HCT116 (cell line): Measurements from ENCODE around the gene UFSP2. TPM values are rescaled to one million over a fixed set of nuclear protein-coding genes. Genes with fewer than 3 reads are reported as not detected.

Source experiments
- ATAC-seq: fragments of 200-7000 bp; cut with Tn5 transposase; 2 replicates; pipeline ENCODE4 v1.9.1; 2020; ENCODE audit warnings: mild to moderate bottlenecking, moderate library complexity
- BruUV-seq: library from RNA; stranded (reverse); fragments of 400-500 nt; replicated peaks from 2 replicates; lab custom pipeline; 2021; lab: Mats Ljungman, UMichigan
- CTCF ChIA-PET: fragments of 300-600 bp; sonication (Branson Sonifier 250); formaldehyde crosslinking; loops from one replicate; lab custom pipeline; 2021; ENCODE audit warnings: antibody characterized with exemption; lab: Charles Lee
- POLR2A ChIA-PET: fragments of 300-600, 350-600 bp; sonication (Branson Sonifier 250); formaldehyde crosslinking; loops from one replicate; lab custom pipeline; 2021; ENCODE audit warnings: antibody characterized with exemption; lab: Charles Lee
- RAD21 ChIA-PET, 2 experiments: fragments of 300-600 bp; sonication (Branson Sonifier 250); formaldehyde crosslinking; loops; one replicate each; lab custom pipeline; 2023; ENCODE audit warnings: low total read pairs in 2 of 2; ENCODE audit not compliant: uncharacterized antibody in 2 of 2, unreplicated experiment in 2 of 2, low non-redundant PET in 1 of 2; lab: Charles Lee
- DNase-seq: peaks from one replicate; pipeline ENCODE4 v3.0.0-alpha.2; 2010; ENCODE audit warnings: low read depth, low spot score
- H2AFZ ChIP-seq: fragments of 200-600 bp; shearing (Covaris generic), sonication (generic); 2 replicates; pipeline ENCODE4 v1.6.1; 2017; ENCODE audit warnings: low read depth, mixed run types, mixed read lengths, antibody characterized with exemption, low read length; ENCODE audit not compliant: poor library complexity, severe bottlenecking
- H3K27ac ChIP-seq: 2 replicates; pipeline ENCODE4 v1.5.1; 2012; ENCODE audit warnings: low read depth, low read length
- H3K27me3 ChIP-seq: fragments of 200-600 bp; sonication (generic); 2 replicates; pipeline ENCODE4 v1.6.1; 2016; ENCODE audit warnings: mixed run types, low read length, mixed read lengths; ENCODE audit not compliant: insufficient read depth
- H3K36me3 ChIP-seq, 2 experiments: fragments of 200-500 bp in 1 of 2; fragments of 200-600 bp in 1 of 2; sonication (Bioruptor generic) in 1 of 2; sonication (generic) in 1 of 2; 2 replicates each; pipeline versions ENCODE4 v1.5.1 to v1.6.1; 2014 to 2016; ENCODE audit warnings: low read length in 2 of 2, inconsistent platforms in 1 of 2, mixed read lengths in 1 of 2, mixed run types in 1 of 2; ENCODE audit not compliant: insufficient read depth in 2 of 2, control insufficient read depth in 1 of 2
- H3K4me1 ChIP-seq, 2 experiments: fragments of 200-600 bp in 1 of 2; sonication (generic) in 1 of 2; 2 replicates each; pipeline versions ENCODE4 v1.5.1 to v1.6.1; 2012 to 2017; ENCODE audit warnings: low read length in 2 of 2, inconsistent platforms in 1 of 2, mild to moderate bottlenecking in 1 of 2, mixed read lengths in 1 of 2, mixed run types in 1 of 2, moderate library complexity in 1 of 2; ENCODE audit not compliant: insufficient read depth in 2 of 2, control insufficient read depth in 1 of 2
- H3K4me2 ChIP-seq: fragments of 200-600 bp; sonication (generic); 2 replicates; pipeline ENCODE4 v1.6.1; 2017; ENCODE audit warnings: mixed run types, low read length, mixed read lengths
- H3K4me3 ChIP-seq, 2 experiments: fragments of 200-600 bp in 1 of 2; sonication (generic) in 1 of 2; replicated peaks in 1 of 2; 2 replicates each; pipeline ENCODE4 v1.5.1; 2011 to 2016; ENCODE audit warnings: low read length in 2 of 2, control low read depth in 1 of 2, low read depth in 1 of 2, mild to moderate bottlenecking in 1 of 2, mixed read lengths in 1 of 2, mixed run types in 1 of 2
- H3K79me2 ChIP-seq: fragments of 200-600 bp; sonication (generic); 2 replicates; pipeline ENCODE4 v1.6.1; 2017; ENCODE audit warnings: mild to moderate bottlenecking, mixed run types, low read length, moderate library complexity, mixed read lengths; ENCODE audit not compliant: insufficient read depth
- H3K9ac ChIP-seq: fragments of 200-600 bp; sonication (generic); 2 replicates; pipeline ENCODE4 v1.6.1; 2016; ENCODE audit warnings: low read length, mixed read lengths
- H3K9me2 ChIP-seq: fragments of 200-600 bp; sonication (generic), shearing (Covaris generic); 2 replicates; pipeline ENCODE4 v1.6.1; 2017; ENCODE audit warnings: mixed run types, mild to moderate bottlenecking, moderate library complexity; ENCODE audit not compliant: insufficient read depth
- H3K9me3 ChIP-seq, 2 experiments: fragments of 200-500 bp in 1 of 2; fragments of 200-600 bp in 1 of 2; sonication (Bioruptor generic) in 1 of 2; sonication (generic) in 1 of 2; 2 replicates each; pipeline ENCODE4 v1.6.1; 2014 to 2017; ENCODE audit warnings: low read length in 2 of 2, mixed read lengths in 2 of 2, inconsistent platforms in 1 of 2, low read depth in 1 of 2, mild to moderate bottlenecking in 1 of 2, mixed run types in 1 of 2, moderate library complexity in 1 of 2; ENCODE audit not compliant: control insufficient read depth in 1 of 2, insufficient read depth in 1 of 2
- H4K20me1 ChIP-seq: fragments of 200-600 bp; sonication (generic), shearing (Covaris generic); 2 replicates; pipeline ENCODE4 v1.6.1; 2017; ENCODE audit warnings: mixed run types, mild to moderate bottlenecking, moderate library complexity; ENCODE audit not compliant: insufficient read depth
- CBX3 ChIP-seq: IDR thresholded peaks from 2 replicates; pipeline ENCODE4 v1.6.1; 2012; ENCODE audit warnings: low read depth
- CEBPB ChIP-seq: IDR thresholded peaks from 2 replicates; pipeline ENCODE4 v1.6.1; 2012; ENCODE audit warnings: low read depth
- ELF1 ChIP-seq: IDR thresholded peaks from 2 replicates; pipeline ENCODE4 v1.6.1; 2012; ENCODE audit warnings: low read depth, borderline replicate concordance
- EZH2 ChIP-seq: fragments of 200-600 bp; sonication (generic); IDR thresholded peaks from 2 replicates; pipeline ENCODE4 v1.6.1; 2017; ENCODE audit warnings: antibody characterized with exemption, mixed run types
- EZH2phosphoT487 ChIP-seq: fragments of 200-600 bp; IDR thresholded peaks from 2 replicates; pipeline ENCODE4 v1.6.1; 2018; ENCODE audit warnings: antibody characterized with exemption, borderline replicate concordance
- FOSL1 ChIP-seq: IDR thresholded peaks from 2 replicates; pipeline ENCODE4 v1.6.1; 2012; ENCODE audit warnings: low read depth
- JUND ChIP-seq: IDR thresholded peaks from 2 replicates; pipeline ENCODE4 v1.6.1; 2012
- MAX ChIP-seq: IDR thresholded peaks from 2 replicates; pipeline ENCODE4 v1.6.1; 2012
- POLR2A ChIP-seq: IDR thresholded peaks from 2 replicates; pipeline ENCODE4 v1.7.0; 2011; ENCODE audit warnings: borderline replicate concordance; ENCODE audit not compliant: insufficient read depth, insufficient read length; ENCODE audit errors: extremely low read depth
- POLR2AphosphoS5 ChIP-seq: IDR thresholded peaks from 2 replicates; pipeline ENCODE4 v1.6.1; 2011; ENCODE audit warnings: mild to moderate bottlenecking, low read depth, low read length, moderate library complexity
- RAD21 ChIP-seq: IDR thresholded peaks from 2 replicates; pipeline ENCODE4 v1.6.1; 2012; ENCODE audit warnings: low read depth, mild to moderate bottlenecking
- SIN3A ChIP-seq: IDR thresholded peaks from 2 replicates; pipeline ENCODE4 v1.6.1; 2012; ENCODE audit warnings: low read depth
- SP1 ChIP-seq: IDR thresholded peaks from 2 replicates; pipeline ENCODE4 v1.6.1; 2012; ENCODE audit warnings: low read depth
- TCF7L2 ChIP-seq: IDR thresholded peaks from 2 replicates; pipeline ENCODE4 v1.7.0; 2011; ENCODE audit warnings: borderline replicate concordance, inconsistent platforms; ENCODE audit not compliant: insufficient read depth, insufficient read length; ENCODE audit errors: extremely low read depth
- YY1 ChIP-seq: IDR thresholded peaks from 2 replicates; pipeline ENCODE4 v1.6.1; 2011; ENCODE audit warnings: low read length, low read depth, moderate library complexity, mild to moderate bottlenecking; ENCODE audit not compliant: insufficient replicate concordance; ENCODE audit errors: extremely low read depth
- ZFX ChIP-seq: fragments of 450-650 bp; IDR thresholded peaks from 2 replicates; pipeline ENCODE4 v1.6.1; 2017
- ZNF274 ChIP-seq: fragments of 200-500 bp; sonication (Bioruptor generic); IDR thresholded peaks from 2 replicates; pipeline ENCODE4 v1.6.1; 2014; ENCODE audit warnings: mild to moderate bottlenecking, low read depth, low read length, inconsistent platforms
- intact Hi-C: fragments of 100-400 bp; cut with micrococcal nuclease; formaldehyde crosslinking; loops from 2 replicates; pipeline ENCODE4 v1.10.0; 2022
- total RNA-seq: library from RNA; stranded (reverse); gene quantifications from one replicate; pipeline ENCODE4 v1.2.1, GENCODE V29; 2021; ENCODE audit not compliant: unreplicated experiment
- TF ChIP-seq, protein P1 (sequence below), 3 experiments: fragments of 200-600 bp in 1 of 3; sonication (generic) in 1 of 3; IDR thresholded peaks in 2 of 3; conservative IDR thresholded peaks in 1 of 3; 2 replicates each; pipeline ENCODE4 v1.5.1; 2012 to 2017; ENCODE audit warnings: low read depth in 2 of 3, low read length in 2 of 3, antibody characterized with exemption in 1 of 3, borderline replicate concordance in 1 of 3, control low read depth in 1 of 3, mild to moderate bottlenecking in 1 of 3, mixed read lengths in 1 of 3, mixed run types in 1 of 3, moderate library complexity in 1 of 3; ENCODE audit not compliant: insufficient read depth in 1 of 3
- TF ChIP-seq, protein P2 (sequence below): IDR thresholded peaks from 2 replicates; pipeline ENCODE4 v1.6.1; 2012

Gene UFSP2
- total RNA-seq, 1 experiment from 2014 or later: 29.4 TPM

DNA sequence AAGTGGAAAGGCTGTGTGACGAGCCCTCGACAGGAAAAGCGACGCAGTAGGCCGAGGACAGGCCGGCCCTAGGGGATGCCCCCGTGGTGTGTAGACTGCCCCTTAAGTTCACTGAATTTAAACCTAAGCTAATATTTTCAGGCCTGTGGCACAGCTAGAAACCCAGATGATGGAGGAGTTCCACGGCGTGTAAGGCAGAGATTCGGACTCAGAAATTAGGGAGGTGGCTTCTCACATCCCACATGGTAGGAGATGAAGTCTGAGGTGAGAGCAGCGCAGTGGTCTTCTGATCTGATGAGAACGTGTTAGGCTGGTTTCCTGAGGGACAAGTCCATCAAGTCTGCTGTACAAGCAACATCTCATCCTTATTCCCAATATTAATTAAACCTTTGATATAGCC is 37.8 kb downstream of the UFSP2 start (continued):
- TF ChIP-seq, protein P1, sequence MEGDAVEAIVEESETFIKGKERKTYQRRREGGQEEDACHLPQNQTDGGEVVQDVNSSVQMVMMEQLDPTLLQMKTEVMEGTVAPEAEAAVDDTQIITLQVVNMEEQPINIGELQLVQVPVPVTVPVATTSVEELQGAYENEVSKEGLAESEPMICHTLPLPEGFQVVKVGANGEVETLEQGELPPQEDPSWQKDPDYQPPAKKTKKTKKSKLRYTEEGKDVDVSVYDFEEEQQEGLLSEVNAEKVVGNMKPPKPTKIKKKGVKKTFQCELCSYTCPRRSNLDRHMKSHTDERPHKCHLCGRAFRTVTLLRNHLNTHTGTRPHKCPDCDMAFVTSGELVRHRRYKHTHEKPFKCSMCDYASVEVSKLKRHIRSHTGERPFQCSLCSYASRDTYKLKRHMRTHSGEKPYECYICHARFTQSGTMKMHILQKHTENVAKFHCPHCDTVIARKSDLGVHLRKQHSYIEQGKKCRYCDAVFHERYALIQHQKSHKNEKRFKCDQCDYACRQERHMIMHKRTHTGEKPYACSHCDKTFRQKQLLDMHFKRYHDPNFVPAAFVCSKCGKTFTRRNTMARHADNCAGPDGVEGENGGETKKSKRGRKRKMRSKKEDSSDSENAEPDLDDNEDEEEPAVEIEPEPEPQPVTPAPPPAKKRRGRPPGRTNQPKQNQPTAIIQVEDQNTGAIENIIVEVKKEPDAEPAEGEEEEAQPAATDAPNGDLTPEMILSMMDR (IDR thresholded peaks at IDR 0.05 in 2 of 3, conservative IDR thresholded peaks at IDR 0.05 in 1 of 3; ENCODE audit: borderline replicate concordance in 1 of 3, insufficient read depth in 1 of 3, low read depth in 2 of 3, low read length in 2 of 3): no peak
- TF ChIP-seq TCF7L2 (no peak), JUND (no peak), EZH2 (no peak), EZH2phosphoT487 (no peak), CBX3 (no peak), POLR2A (no peak), FOSL1 (no peak), ZNF274 (no peak), RAD21 (no peak), SIN3A (no peak), ZFX (no peak), CEBPB (no peak), MAX (no peak)

- TF ChIP-seq JUND (no peak), TCF7L2 (no peak), ELF1 (no peak), YY1 (no peak), CBX3 (no peak), CEBPB (no peak), SIN3A (no peak), EZH2 (no peak), ZNF274 (no peak), SP1 (no peak), POLR2A (no peak), POLR2AphosphoS5 (no peak)
- TF ChIP-seq, protein P2, sequence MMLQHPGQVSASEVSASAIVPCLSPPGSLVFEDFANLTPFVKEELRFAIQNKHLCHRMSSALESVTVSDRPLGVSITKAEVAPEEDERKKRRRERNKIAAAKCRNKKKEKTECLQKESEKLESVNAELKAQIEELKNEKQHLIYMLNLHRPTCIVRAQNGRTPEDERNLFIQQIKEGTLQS: no peak
- POLR2A ChIA-PET: no interaction called here
- intact Hi-C loops: no loop called here
Measured at GRCh38 chr4:185384930-185385331, 40.8 kb downstream of the UFSP2 start.

More at GRCh38 chr4:185384930-185385331, 40.8 kb downstream of the UFSP2 start:
- Histone ChIP-seq H3K9me3 (no peaks in the 10 kb centered on the region), H3K4me3 (no peak overlapping the region), H3K36me3 (no peaks in the 10 kb centered on the region), H2AFZ (no peak overlapping the region), H3K27ac (no peak overlapping the region), H3K9ac (no peak overlapping the region), H3K79me2 (no peaks in the 10 kb centered on the region), H3K4me2 (no peak overlapping the region), H4K20me1 (no peaks in the 10 kb centered on the region), H3K27me3 (no peaks in the 10 kb centered on the region), H3K9me2 (no peaks in the 10 kb centered on the region), H3K4me1 (peaks cover 5 to 7% of the 10 kb centered on the region in 2 experiments; a peak in 2 of 4 replicates)
- BruUV-seq: no TSS peak
- CTCF ChIA-PET: no interaction called here
- DNase-seq (no peak), ATAC-seq (no peak)
- RAD21 ChIA-PET: no interaction called here
